Breast epithelium (tissue), 3 donors: ENCODE measurements around the gene ANTXR1.

ENCODE experiments used
- POLR2A ChIP-seq: fragments of 450-650 bp; IDR thresholded peaks from one replicate; pipeline ENCODE4 v1.6.1; 2016; ENCODE audit warnings: antibody characterized with exemption, mild to moderate bottlenecking, moderate library complexity
- POLR2AphosphoS5 ChIP-seq, 3 donors: sonication (generic); formaldehyde crosslinking; IDR thresholded peaks; one replicate each; pipeline ENCODE4 v1.6.1; 2017; ENCODE audit warnings: antibody characterized with exemption in 3 of 3
- TF ChIP-seq, protein P1 (sequence below), 3 donors: fragments of 450-650 bp; IDR thresholded peaks; one replicate each; pipeline ENCODE4 v1.5.1; 2016 to 2017; ENCODE audit warnings: antibody characterized with exemption in 3 of 3, mild to moderate bottlenecking in 3 of 3, moderate library complexity in 3 of 3

GRCh38 chr2:69213201-69213600 lies 200.2 kb downstream of the ANTXR1 start:
- TF ChIP-seq, protein P1, sequence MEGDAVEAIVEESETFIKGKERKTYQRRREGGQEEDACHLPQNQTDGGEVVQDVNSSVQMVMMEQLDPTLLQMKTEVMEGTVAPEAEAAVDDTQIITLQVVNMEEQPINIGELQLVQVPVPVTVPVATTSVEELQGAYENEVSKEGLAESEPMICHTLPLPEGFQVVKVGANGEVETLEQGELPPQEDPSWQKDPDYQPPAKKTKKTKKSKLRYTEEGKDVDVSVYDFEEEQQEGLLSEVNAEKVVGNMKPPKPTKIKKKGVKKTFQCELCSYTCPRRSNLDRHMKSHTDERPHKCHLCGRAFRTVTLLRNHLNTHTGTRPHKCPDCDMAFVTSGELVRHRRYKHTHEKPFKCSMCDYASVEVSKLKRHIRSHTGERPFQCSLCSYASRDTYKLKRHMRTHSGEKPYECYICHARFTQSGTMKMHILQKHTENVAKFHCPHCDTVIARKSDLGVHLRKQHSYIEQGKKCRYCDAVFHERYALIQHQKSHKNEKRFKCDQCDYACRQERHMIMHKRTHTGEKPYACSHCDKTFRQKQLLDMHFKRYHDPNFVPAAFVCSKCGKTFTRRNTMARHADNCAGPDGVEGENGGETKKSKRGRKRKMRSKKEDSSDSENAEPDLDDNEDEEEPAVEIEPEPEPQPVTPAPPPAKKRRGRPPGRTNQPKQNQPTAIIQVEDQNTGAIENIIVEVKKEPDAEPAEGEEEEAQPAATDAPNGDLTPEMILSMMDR (IDR thresholded peaks at IDR 0.05) = no peak
- TF ChIP-seq POLR2AphosphoS5 (IDR thresholded peaks at IDR 0.05) = no peak
- no peak for TF ChIP-seq POLR2A
